GM19025 (cell line): ENCODE results near the gene HBG1.
"Not testable (repeated sequence)": the region's sequence is repeated elsewhere in the genome, so short reads cannot be mapped to it uniquely, and the experiment has no call there.

Experiments
- ATAC-seq: cut with Tn5 transposase; IDR thresholded peaks from one replicate; pipeline ENCODE4 v1.9.1; 2021; ENCODE audit warnings: mild to moderate bottlenecking, low read depth, moderate library complexity; ENCODE audit not compliant: unreplicated experiment

Gene HBG1

GRCh38 chr11:5249807-5250396 lies at the start of gene HBG1:
Gene HBG1, minus strand, starts transcription at chr11:5249857. Its CDS starts 53 bp downstream, at chr11:5249804.
- ATAC-seq: not testable (repeated sequence)

GRCh38 chr11:5298451-5298850 lies 48.8 kb upstream of the HBG1 start:
- ATAC-seq: no peak

GRCh38 chr11:5297721-5298323 lies 48.2 kb upstream of the HBG1 start:
- no peak for ATAC-seq

- ATAC-seq: not testable (repeated sequence)
Observed at GRCh38 chr11:5294342-5294995, 44.8 kb upstream of the HBG1 start.

- ATAC-seq: no peak
Observed at GRCh38 chr11:5293028-5293427, 43.4 kb upstream of the HBG1 start.

- ATAC-seq: peak; percentile 70
Observed at GRCh38 chr11:5291207-5291838, 41.7 kb upstream of the HBG1 start.

GRCh38 chr11:5290106-5290505 lies 40.4 kb upstream of the HBG1 start:
- no peak for ATAC-seq

- no peak for ATAC-seq
Observed at GRCh38 chr11:5289696-5290095, 40.0 kb upstream of the HBG1 start.

GRCh38 chr11:5288906-5289550 lies 39.4 kb upstream of the HBG1 start:
- ATAC-seq: no peak

GRCh38 chr11:5288108-5288905 lies 38.6 kb upstream of the HBG1 start:
- ATAC-seq: no peak

- ATAC-seq: no peak
Observed at GRCh38 chr11:5286901-5287300, 37.2 kb upstream of the HBG1 start.

GRCh38 chr11:5286351-5286750 lies 36.7 kb upstream of the HBG1 start:
- no peak for ATAC-seq

GRCh38 chr11:5285703-5286340 lies 36.2 kb upstream of the HBG1 start:
- no peak for ATAC-seq

- ATAC-seq: no peak
Observed at GRCh38 chr11:5284637-5285036, 35.0 kb upstream of the HBG1 start.

- ATAC-seq: no peak
Observed at GRCh38 chr11:5283882-5284281, 34.2 kb upstream of the HBG1 start.

- ATAC-seq: no peak
Observed at GRCh38 chr11:5283086-5283485, 33.4 kb upstream of the HBG1 start.

- no peak for ATAC-seq
Observed at GRCh38 chr11:5282628-5283027, 33.0 kb upstream of the HBG1 start.

GRCh38 chr11:5281596-5281995 lies 31.9 kb upstream of the HBG1 start:
- no peak for ATAC-seq

- ATAC-seq: peak; percentile 93
Observed at GRCh38 chr11:5280582-5281102, 31.0 kb upstream of the HBG1 start.
